Measurements from ENCODE around the gene RGS9BP.
A peak's percentile ranks its signal among the peaks of the same experiment; 100 is the strongest.
"Not testable (repeated sequence)": the region's sequence is repeated elsewhere in the genome, so short reads cannot be mapped to it uniquely, and the experiment has no call there.

The RGS9BP gene

GRCh38 chr19:32652894-32653598 is 22.6 kb upstream of the RGS9BP start:
- peak in 1 of 2 experiments; percentile 68 for DNase-seq (ENCODE audit: low read depth in 1 of 2, low spot score in 1 of 2)
- in situ Hi-C loops (cut with HindIII; ENCODE audit: low pct_unique_long_range_greater_than_20kb, low sequenced_read_pairs): no loop called here
- no peak for TF ChIP-seq JUND (IDR thresholded peaks at IDR 0.05; ENCODE audit: low read depth)

DNA sequence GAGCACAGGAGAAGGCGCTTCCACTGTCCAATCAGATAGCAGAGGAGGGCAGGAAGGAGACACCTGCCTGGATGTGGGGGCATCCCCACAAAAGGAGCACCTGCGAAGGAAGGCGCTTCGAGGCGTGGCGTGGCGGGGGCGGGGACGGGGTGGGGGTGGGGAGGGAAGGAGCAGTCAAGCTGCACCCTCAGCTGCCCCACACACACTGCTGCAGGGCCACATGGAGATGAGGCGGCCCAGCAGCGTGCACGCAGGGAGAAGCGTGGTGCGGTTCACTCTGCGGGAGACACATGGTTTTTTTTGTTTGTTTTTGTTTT is 22.1 kb upstream of the RGS9BP start:
- peak in 1 of 2 experiments; percentile 66 for DNase-seq (ENCODE audit: low read depth in 1 of 2, low spot score in 1 of 2)
- in situ Hi-C loops (cut with HindIII; ENCODE audit: low pct_unique_long_range_greater_than_20kb, low sequenced_read_pairs): no loop called here
- no peak for TF ChIP-seq JUND (IDR thresholded peaks at IDR 0.05; ENCODE audit: low read depth)

DNA sequence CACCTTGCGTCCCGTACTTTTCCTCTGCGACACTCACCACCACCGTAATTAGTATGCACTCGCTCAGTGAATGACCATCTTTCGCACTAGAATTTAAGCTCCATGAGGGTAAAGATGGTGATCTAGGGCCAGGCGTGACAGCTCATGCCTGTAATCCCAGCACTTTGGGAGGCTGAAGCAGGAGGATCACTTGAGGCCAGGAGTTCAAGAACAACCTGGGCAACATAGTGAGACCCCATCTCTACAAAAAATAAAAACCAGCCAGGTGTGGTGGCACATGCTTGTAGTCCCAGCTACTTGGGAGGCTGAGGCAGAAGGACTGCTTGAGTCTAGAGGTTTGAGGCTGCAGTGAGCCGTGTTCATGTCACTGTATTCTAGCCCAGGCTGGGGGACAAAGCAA is 19.3 kb upstream of the RGS9BP start:
- DNase-seq (ENCODE audit: low read depth in 1 of 2, low spot score in 1 of 2); in situ Hi-C loops (cut with HindIII; ENCODE audit: low pct_unique_long_range_greater_than_20kb, low sequenced_read_pairs): not testable (repeated sequence)

GRCh38 chr19:32658075-32658474 is 17.6 kb upstream of the RGS9BP start:
- in situ Hi-C loops (cut with HindIII; ENCODE audit: low pct_unique_long_range_greater_than_20kb, low sequenced_read_pairs): no loop called here
- TF ChIP-seq JUND (IDR thresholded peaks at IDR 0.05; ENCODE audit: low read depth): no peak

GRCh38 chr19:32658527-32658926 is 17.1 kb upstream of the RGS9BP start:
- TF ChIP-seq JUND (IDR thresholded peaks at IDR 0.05; ENCODE audit: low read depth): no peak
- in situ Hi-C loops (cut with HindIII; ENCODE audit: low pct_unique_long_range_greater_than_20kb, low sequenced_read_pairs): no loop called here

More at GRCh38 chr19:32658075-32658474, 17.6 kb upstream of the RGS9BP start:
- no peak for DNase-seq (ENCODE audit: low read depth in 1 of 2, low spot score in 1 of 2)

GRCh38 chr19:32661318-32661717 is 14.3 kb upstream of the RGS9BP start:
- no peak for DNase-seq (ENCODE audit: low read depth in 1 of 2, low spot score in 1 of 2)

More at GRCh38 chr19:32658527-32658926, 17.1 kb upstream of the RGS9BP start:
- DNase-seq (ENCODE audit: low read depth in 1 of 2, low spot score in 1 of 2): no peak

GRCh38 chr19:32662186-32662585 is 13.5 kb upstream of the RGS9BP start:
- in situ Hi-C loops (cut with HindIII; ENCODE audit: low pct_unique_long_range_greater_than_20kb, low sequenced_read_pairs): no loop called here
- no peak for DNase-seq (ENCODE audit: low read depth in 1 of 2, low spot score in 1 of 2)
- no peak for TF ChIP-seq JUND (IDR thresholded peaks at IDR 0.05; ENCODE audit: low read depth)

More at GRCh38 chr19:32661318-32661717, 14.3 kb upstream of the RGS9BP start:
- no peak for TF ChIP-seq JUND (IDR thresholded peaks at IDR 0.05; ENCODE audit: low read depth)
- in situ Hi-C loops (cut with HindIII; ENCODE audit: low pct_unique_long_range_greater_than_20kb, low sequenced_read_pairs): no loop called here

DNA sequence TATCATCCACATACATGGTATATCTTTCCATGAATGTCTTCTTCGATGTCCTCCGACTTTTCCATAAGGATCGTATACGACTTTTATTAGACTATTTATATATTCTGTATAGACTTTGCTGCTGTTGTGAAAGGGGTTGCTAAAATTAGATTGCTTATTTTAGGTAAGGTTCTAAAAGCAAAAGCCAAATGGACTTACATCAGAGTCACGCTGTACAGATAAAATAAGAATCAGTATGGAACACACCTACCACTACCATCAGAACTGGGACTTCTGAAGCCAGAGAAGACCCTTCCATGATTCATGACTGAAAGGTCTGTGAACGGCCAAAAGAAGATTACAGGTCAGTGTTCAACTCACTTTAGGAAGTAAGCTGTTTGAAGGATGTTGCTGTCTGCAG is 9.6 kb upstream of the RGS9BP start:
- TF ChIP-seq JUND (IDR thresholded peaks at IDR 0.05; ENCODE audit: low read depth): no peak
- no peak for DNase-seq (ENCODE audit: low read depth in 1 of 2, low spot score in 1 of 2)
- in situ Hi-C loops (cut with HindIII; ENCODE audit: low pct_unique_long_range_greater_than_20kb, low sequenced_read_pairs): no loop called here

DNA sequence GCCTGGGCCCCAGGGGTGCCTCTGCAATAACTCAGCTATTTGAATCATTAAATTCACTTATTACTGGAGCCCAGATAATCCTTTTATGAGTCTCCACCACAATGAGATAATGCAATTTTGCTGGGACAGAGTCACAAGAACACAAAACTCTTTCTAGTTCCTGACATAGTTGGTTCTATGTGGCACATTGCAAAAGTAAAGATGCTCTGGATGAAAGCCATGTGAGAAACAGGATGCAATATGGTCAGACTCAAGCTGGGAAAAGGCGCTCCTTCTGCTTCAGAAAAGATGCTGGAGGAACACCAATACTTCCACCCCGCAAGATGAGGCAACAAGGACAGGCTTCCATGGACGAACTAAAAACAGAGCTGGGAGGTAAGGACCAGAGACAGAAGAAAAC is 6.3 kb upstream of the RGS9BP start:
- no peak for DNase-seq (ENCODE audit: low read depth in 1 of 2, low spot score in 1 of 2)
- no peak for TF ChIP-seq JUND (IDR thresholded peaks at IDR 0.05; ENCODE audit: low read depth)
- in situ Hi-C loops (cut with HindIII; ENCODE audit: low pct_unique_long_range_greater_than_20kb, low sequenced_read_pairs): no loop called here

- no peak for TF ChIP-seq JUND (IDR thresholded peaks at IDR 0.05; ENCODE audit: low read depth)
- in situ Hi-C loops (cut with HindIII; ENCODE audit: low pct_unique_long_range_greater_than_20kb, low sequenced_read_pairs): no loop called here
- no peak for DNase-seq (ENCODE audit: low read depth in 1 of 2, low spot score in 1 of 2)
These were observed 3.6 kb upstream of the RGS9BP start for GRCh38 chr19:32671883-32672593.

- DNase-seq (ENCODE audit: low read depth in 1 of 2, low spot score in 1 of 2): no peak
- in situ Hi-C loops (cut with HindIII; ENCODE audit: low pct_unique_long_range_greater_than_20kb, low sequenced_read_pairs): no loop called here
These were observed 2.8 kb upstream of the RGS9BP start for GRCh38 chr19:32672841-32673240.

DNA sequence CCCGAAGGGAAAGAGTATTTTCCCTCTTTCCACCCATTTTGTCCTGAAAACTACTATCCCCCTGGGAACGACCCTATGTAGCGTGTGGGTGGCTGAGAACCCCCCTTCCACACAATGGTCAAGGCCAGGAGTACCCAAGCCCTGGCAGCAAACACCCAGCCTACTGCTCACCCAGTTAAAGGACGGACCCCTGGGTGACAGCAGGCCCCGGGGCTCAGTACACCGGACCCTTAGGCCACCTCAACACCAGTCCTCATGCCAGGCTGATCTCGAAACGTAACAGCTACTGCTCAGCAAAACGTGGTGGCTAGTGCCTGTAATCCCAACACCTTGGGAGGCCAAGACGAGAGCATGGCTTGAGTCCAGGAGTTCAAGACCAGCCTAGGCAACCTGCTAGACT is 2.1 kb upstream of the RGS9BP start:
- no peak for DNase-seq (ENCODE audit: low read depth in 1 of 2, low spot score in 1 of 2)
- TF ChIP-seq JUND (IDR thresholded peaks at IDR 0.05; ENCODE audit: low read depth): no peak
- in situ Hi-C loops (cut with HindIII; ENCODE audit: low pct_unique_long_range_greater_than_20kb, low sequenced_read_pairs): no loop called here

More at GRCh38 chr19:32672841-32673240, 2.8 kb upstream of the RGS9BP start:
- no peak for TF ChIP-seq JUND (IDR thresholded peaks at IDR 0.05; ENCODE audit: low read depth)

DNA sequence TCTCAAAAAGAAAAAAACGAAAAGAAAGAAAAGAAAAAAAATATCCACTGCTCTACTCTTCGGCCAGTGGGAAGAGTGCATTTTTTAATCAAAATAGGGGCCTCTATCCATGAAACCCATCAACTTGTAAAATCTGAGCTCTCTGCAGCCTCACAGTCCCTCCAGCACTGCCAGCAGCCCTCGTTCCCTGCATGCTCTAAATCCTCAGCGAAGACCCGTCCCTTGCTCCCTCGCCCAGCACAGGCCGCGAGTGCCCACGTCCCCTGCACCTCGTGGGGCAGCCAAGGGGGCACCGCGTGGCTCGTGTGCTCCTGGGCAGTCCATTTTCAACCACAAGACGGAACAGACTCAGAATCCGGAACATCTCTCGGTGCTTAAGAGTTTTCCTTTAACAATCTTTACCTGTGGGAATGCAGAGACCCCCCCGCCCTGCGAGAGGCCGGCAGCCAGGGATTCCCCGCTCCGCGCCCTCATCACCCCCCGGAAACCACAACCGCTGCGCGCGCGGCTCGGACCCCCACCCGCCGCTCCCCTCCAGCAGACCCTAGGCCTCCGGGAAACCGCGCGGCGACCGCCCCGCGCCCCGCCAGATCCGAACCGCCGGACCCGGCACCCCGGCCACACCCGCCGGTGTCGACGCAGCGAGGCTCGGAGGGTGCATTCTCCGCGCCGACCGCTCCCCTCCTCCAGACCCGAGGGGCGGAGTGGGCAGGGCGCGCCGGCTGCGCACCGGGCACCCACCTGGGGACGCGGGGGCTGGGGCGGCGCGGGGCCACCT is 1.3 kb upstream of the RGS9BP start:
- DNase-seq (ENCODE audit: low read depth in 1 of 2, low spot score in 1 of 2): no peak
- in situ Hi-C loops (cut with HindIII; ENCODE audit: low pct_unique_long_range_greater_than_20kb, low sequenced_read_pairs): no loop called here
- TF ChIP-seq JUND (IDR thresholded peaks at IDR 0.05; ENCODE audit: low read depth): no peak
